Melanocyte of skin (primary cell): ENCODE results near the gene TAS2R20. TPM values are rescaled to one million over a fixed set of nuclear protein-coding genes. Genes with fewer than 3 reads are reported as not detected.

ENCODE experiments used
- total RNA-seq, 2 donors: library from RNA; depleted of rRNA; stranded (reverse); fragments of >200 nt; gene quantifications; 2 replicates each; pipeline ENCODE4 v1.2.3, GENCODE V29; 2012

Gene TAS2R20, protein sequence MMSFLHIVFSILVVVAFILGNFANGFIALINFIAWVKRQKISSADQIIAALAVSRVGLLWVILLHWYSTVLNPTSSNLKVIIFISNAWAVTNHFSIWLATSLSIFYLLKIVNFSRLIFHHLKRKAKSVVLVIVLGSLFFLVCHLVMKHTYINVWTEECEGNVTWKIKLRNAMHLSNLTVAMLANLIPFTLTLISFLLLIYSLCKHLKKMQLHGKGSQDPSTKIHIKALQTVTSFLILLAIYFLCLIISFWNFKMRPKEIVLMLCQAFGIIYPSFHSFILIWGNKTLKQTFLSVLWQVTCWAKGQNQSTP
- 1 to 10 TPM; 2.1 to 4.3 TPM for total RNA-seq

DNA sequence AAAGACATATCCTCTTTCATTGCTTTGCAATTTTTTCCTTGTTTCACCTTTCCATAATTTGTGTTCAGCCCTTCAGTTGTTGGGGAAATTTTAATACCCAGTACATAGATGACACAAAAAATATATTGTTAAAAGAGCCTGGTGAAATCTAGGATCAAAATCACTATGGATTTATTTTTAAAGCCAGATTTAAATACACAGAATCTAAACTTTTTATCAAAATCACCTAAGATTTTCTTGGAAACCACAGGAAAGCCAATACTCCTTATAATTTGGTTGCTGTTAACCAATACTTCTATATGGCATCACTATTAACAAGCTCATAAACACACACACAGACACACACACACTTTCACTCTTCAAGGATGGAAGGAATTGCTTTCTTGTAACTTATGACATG lies at the start of gene TAS2R20:
TSS of gene TAS2R20 (minus strand) at position 101 of the 400 bp plus-strand sequence. CDS start 429 bp downstream, outside the sequence.

DNA sequence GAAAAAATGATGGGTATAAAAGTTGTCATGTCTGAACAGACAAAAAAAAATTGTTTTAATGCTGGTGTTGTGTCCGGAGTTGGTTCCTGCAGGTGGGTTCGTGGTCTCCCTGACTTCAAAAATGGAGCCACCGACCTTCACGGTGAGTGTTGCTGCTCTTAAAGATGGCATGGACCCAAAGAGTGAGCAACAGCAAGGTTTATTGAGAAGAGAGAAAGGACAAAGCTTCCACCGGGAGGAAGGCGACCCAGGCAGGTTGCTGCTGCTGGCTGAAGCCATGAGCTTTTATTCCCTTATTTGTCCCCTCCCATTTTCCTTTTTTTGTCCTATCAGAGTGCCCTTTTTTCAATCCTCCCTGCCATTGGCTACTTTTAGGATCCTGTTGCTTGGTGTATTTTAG lies 33.2 kb upstream of the TAS2R20 start, which contains the start of gene TAS2R31:
TSS of gene TAS2R31 (minus strand) at position 101 of the 400 bp plus-strand sequence. CDS start at position 29, 72 bp downstream.

DNA sequence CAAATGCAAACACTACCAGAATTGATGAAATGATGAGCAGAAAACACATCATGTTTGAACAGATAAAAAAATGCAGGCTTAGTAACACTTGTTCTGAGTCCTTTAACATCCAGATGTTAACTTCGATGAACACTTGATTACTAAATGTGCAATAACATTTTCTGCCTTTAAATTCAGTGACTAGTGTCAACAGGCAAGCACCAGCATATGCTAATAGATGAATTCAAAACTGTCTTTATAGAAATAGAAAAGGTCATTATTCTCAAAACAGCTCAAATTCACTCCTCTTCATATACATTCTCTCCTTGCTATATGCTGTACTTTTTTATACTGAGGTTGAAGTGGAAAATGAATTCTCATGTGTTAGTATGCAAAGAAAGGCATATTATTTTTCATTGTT lies 24.4 kb upstream of the TAS2R20 start, which contains the start of gene TAS2R19:
TSS of gene TAS2R19 (minus strand) at position 101 of the 400 bp plus-strand sequence. CDS start at position 52, 49 bp downstream.

DNA sequence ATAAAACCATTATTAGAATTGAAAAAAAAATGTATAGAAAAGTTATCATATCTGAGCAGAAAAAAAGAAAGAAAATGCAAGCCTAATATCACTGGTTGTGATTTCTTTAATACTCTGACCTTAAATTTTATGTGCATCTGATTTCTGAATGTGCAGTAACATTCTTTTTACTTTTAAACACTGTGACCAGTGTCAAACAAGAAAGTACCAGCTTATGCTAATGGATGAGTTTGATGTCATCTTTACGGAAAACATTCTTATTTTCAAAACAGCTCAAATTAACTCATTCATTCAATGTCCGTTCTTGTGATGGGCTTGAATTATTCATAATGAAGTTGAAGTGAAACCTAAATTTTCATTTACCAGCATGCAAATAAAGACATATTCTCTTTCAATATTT lies 11.3 kb downstream of the TAS2R20 start, which contains the start of gene TAS2R50:
TSS of gene TAS2R50 (minus strand) at position 101 of the 400 bp plus-strand sequence. CDS start at position 49, 52 bp downstream.

Other genes starting within 250 kb of the TAS2R20 start
- gene TAS2R7, start 195.7 kb downstream of the TAS2R20 start, total RNA-seq = not detected
- under 1 TPM; under 0.01 to 0.34 TPM for gene TAS2R8, start 191.0 kb downstream of the TAS2R20 start, total RNA-seq
- under 1 TPM; 0.34 to 0.67 TPM for gene TAS2R9, start 188.1 kb downstream of the TAS2R20 start, total RNA-seq
- gene TAS2R10, start 171.9 kb downstream of the TAS2R20 start, total RNA-seq = 1 to 10 TPM in 1 of 2 donors, under 1 TPM in 1; 1.00 to 1.0 TPM
- 1 to 10 TPM; 1.4 to 2.7 TPM for gene PRR4, start 148.8 kb downstream of the TAS2R20 start, total RNA-seq
- 10 to 100 TPM; 14.0 to 25.5 TPM for gene PRH1, start 114.0 kb downstream of the TAS2R20 start, total RNA-seq
- 1 to 10 TPM; 1.7 to 3.0 TPM for gene TAS2R13, start 88.7 kb downstream of the TAS2R20 start, total RNA-seq
- gene PRH2, start 69.1 kb downstream of the TAS2R20 start, total RNA-seq = not detected
- gene TAS2R14, start 59.0 kb downstream of the TAS2R20 start, total RNA-seq = 1 to 10 TPM; 2.4 to 4.7 TPM
- gene TAS2R50, start 11.4 kb downstream of the TAS2R20 start, total RNA-seq = 1 to 10 TPM; 2.4 to 6.3 TPM
- 1 to 10 TPM; 2.4 to 5.0 TPM for gene TAS2R19, start 24.3 kb upstream of the TAS2R20 start, total RNA-seq
- gene TAS2R31, start 33.1 kb upstream of the TAS2R20 start, total RNA-seq = 1 to 10 TPM; 3.3 to 4.1 TPM
- gene TAS2R46, start 64.0 kb upstream of the TAS2R20 start, total RNA-seq = 1 to 10 TPM; 1.7 to 4.0 TPM
- gene TAS2R43, start 94.0 kb upstream of the TAS2R20 start, total RNA-seq = 1 to 10 TPM; 3.1 to 4.0 TPM
- gene TAS2R30, start 136.3 kb upstream of the TAS2R20 start, total RNA-seq = 1 to 10 TPM; 3.4 to 7.7 TPM
- 1 to 10 TPM; 4.8 to 5.7 TPM for gene SMIM10L1, start 172.9 kb upstream of the TAS2R20 start, total RNA-seq
- gene TAS2R42, start 188.6 kb upstream of the TAS2R20 start, total RNA-seq = not detected